ENCODE results near the gene WDR90. TPM values are rescaled to one million over a fixed set of nuclear protein-coding genes. Genes with fewer than 3 reads are reported as not detected.

The WDR90 gene
- 9.3 and 18.1 TPM in 2 replicates for total RNA-seq

GRCh38 chr16:648781-649589 is at the start of gene WDR90:
Gene WDR90, plus strand, starts transcription at chr16:649365. Its CDS starts 52 bp downstream, at chr16:649417.

GRCh38 chr16:630815-631405 is 18.3 kb upstream of the WDR90 start, which contains the start of gene WFIKKN1:
Gene WFIKKN1, plus strand, starts transcription at chr16:630985. Its CDS starts 269 bp downstream, at chr16:631254.

GRCh38 chr16:636206-637080 is 12.7 kb upstream of the WDR90 start, which contains the start of gene METTL26:
Gene METTL26, minus strand, starts transcription at chr16:636305. Its CDS starts 15 bp downstream, at chr16:636290.

GRCh38 chr16:641326-642188 is 7.6 kb upstream of the WDR90 start, which contains the start of gene MCRIP2:
Gene MCRIP2, plus strand, starts transcription at chr16:641828. Its CDS starts 164 bp downstream, at chr16:641992.

GRCh38 chr16:667780-668518 is 18.8 kb downstream of the WDR90 start, which contains the start of gene RHOT2:
Gene RHOT2, plus strand, starts transcription at chr16:668132. Its CDS starts 68 bp downstream, at chr16:668200.

GRCh38 chr16:674968-675883 is 26.1 kb downstream of the WDR90 start, which contains the start of gene RHBDL1:
Gene RHBDL1, plus strand, starts transcription at chr16:675671. Its CDS starts 120 bp downstream, at chr16:675791.

GRCh38 chr16:679814-680624 is 30.9 kb downstream of the WDR90 start, which contains the start of gene STUB1:
Gene STUB1, plus strand, starts transcription at chr16:680410. Its CDS starts 116 bp downstream, at chr16:680526.

GRCh38 chr16:684071-684794 is 35.1 kb downstream of the WDR90 start, which contains the start of gene JMJD8:
Gene JMJD8, minus strand, starts transcription at chr16:684334. Its CDS starts 15 bp downstream, at chr16:684319.

GRCh38 chr16:705431-706188 is 56.4 kb downstream of the WDR90 start, which contains the start of gene FBXL16:
Gene FBXL16, minus strand, starts transcription at chr16:705801. Its CDS starts 8,396 bp downstream, at chr16:697405.

GRCh38 chr16:714558-715476 is 65.7 kb downstream of the WDR90 start, which contains the start of gene METRN:
Gene METRN, plus strand, starts transcription at chr16:715118. Its CDS starts 172 bp downstream, at chr16:715290.

Other genes with a start within 250 kb of the WDR90 start
- gene DECR2, start 247.5 kb upstream of the WDR90 start, total RNA-seq = 11.5 and 12.5 TPM in 2 replicates
- 31.0 and 38.4 TPM in 2 replicates for gene RAB11FIP3, start 223.7 kb upstream of the WDR90 start, total RNA-seq
- 28.5 and 48.7 TPM in 2 replicates for gene CAPN15, start 121.7 kb upstream of the WDR90 start, total RNA-seq
- not detected in 2 replicates for gene PRR35, start 89.0 kb upstream of the WDR90 start, total RNA-seq
- gene NHLRC4, start 82.4 kb upstream of the WDR90 start, total RNA-seq = 0.99 and 1.3 TPM in 2 replicates
- gene PIGQ, start 79.4 kb upstream of the WDR90 start, total RNA-seq = 31.5 and 39.1 TPM in 2 replicates
- gene RAB40C, start 59.3 kb upstream of the WDR90 start, total RNA-seq = 12.6 and 13.6 TPM in 2 replicates
- gene WFIKKN1, start 18.4 kb upstream of the WDR90 start, total RNA-seq = 0.26 TPM in 2 replicates
- 61.8 and 71.3 TPM in 2 replicates for gene METTL26, start 13.1 kb upstream of the WDR90 start, total RNA-seq
- gene MCRIP2, start 7.5 kb upstream of the WDR90 start, total RNA-seq = 11.3 and 19.8 TPM in 2 replicates
- gene RHOT2, start 18.8 kb downstream of the WDR90 start, total RNA-seq = 29.1 and 39.2 TPM in 2 replicates
- gene RHBDL1, start 26.3 kb downstream of the WDR90 start, total RNA-seq = 2.7 and 9.1 TPM in 2 replicates
- 73.9 and 106 TPM in 2 replicates for gene STUB1, start 31.0 kb downstream of the WDR90 start, total RNA-seq
- gene JMJD8, start 35.0 kb downstream of the WDR90 start, total RNA-seq = 54.5 and 58.5 TPM in 2 replicates
- 7.9 and 10.3 TPM in 2 replicates for gene WDR24, start 41.0 kb downstream of the WDR90 start, total RNA-seq
- gene FBXL16, start 56.4 kb downstream of the WDR90 start, total RNA-seq = 0.07 and 0.13 TPM in 2 replicates
- gene METRN, start 65.8 kb downstream of the WDR90 start, total RNA-seq = 81.0 and 110 TPM in 2 replicates
- gene ANTKMT, start 71.8 kb downstream of the WDR90 start, total RNA-seq = 17.7 and 23.0 TPM in 2 replicates
- gene CCDC78, start 77.1 kb downstream of the WDR90 start, total RNA-seq = 1.6 and 4.9 TPM in 2 replicates
- gene HAGHL, start 77.7 kb downstream of the WDR90 start, total RNA-seq = 9.5 and 23.7 TPM in 2 replicates
- gene CIAO3, start 91.6 kb downstream of the WDR90 start, total RNA-seq = 29.5 and 35.8 TPM in 2 replicates
- not detected in 2 replicates for gene MSLN, start 111.4 kb downstream of the WDR90 start, total RNA-seq
- gene RPUSD1, start 139.0 kb downstream of the WDR90 start, total RNA-seq = 17.1 and 28.9 TPM in 2 replicates
- 6.5 and 8.7 TPM in 2 replicates for gene CHTF18, start 139.3 kb downstream of the WDR90 start, total RNA-seq
- gene GNG13, start 151.4 kb downstream of the WDR90 start, total RNA-seq = not detected in 2 replicates